NCI-H2081 (cell line): ENCODE results near the gene DAPK2.

ENCODE experiments used
- DNase-seq, 2 experiments: peaks; one replicate each; lab custom pipeline; 2025; lab: John Stamatoyannopoulos, UW

Gene DAPK2

DNA sequence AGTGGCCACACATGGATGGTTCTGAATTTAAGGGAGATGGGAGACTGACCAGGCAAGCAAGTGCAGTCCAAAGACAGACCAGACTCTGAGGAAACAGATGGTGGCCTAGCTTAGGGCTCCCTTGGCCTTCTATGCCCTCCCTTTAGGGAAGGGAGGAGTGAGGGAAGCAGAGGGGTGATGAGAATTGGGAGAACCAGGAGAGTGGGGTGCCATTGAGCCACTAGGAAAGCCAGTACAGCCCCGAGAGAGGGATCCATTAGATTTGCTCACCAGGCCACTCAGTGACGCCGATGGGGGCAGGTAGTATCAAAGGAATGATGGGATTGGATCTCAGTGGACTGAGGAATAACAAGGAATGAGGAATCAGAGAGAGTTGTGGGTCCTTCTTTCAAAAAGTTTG, 182.1 kb downstream of the DAPK2 start:
- DNase-seq, result no peak

DNA sequence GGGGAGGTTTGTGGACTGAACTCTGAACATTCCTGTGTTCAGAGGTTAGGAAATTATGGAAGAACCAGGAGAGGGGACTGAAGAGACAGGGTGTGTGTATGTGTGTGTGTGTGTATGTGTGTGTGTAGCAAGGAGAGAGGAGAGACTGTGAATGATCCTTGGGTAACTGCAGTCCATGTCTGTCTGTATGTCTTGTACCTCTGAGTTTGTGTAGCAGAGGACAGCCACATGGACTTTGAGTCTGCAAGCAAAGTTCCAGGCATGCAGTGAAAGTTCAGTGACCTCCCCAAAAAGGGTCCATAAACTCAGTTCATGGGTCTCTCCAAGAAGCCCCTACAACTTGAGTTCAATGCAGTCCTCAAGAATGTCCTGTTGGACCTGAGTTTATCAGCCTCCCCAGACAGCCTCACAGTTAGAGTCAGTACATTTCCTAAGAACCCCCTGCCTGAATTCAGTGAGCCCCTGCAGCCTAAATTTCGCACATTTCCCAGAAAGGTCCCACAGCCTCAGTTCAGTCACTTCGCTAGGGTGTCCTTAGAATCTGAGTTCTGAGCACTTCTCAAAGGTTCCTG, 184.3 kb downstream of the DAPK2 start:
- no peak for DNase-seq

DNA sequence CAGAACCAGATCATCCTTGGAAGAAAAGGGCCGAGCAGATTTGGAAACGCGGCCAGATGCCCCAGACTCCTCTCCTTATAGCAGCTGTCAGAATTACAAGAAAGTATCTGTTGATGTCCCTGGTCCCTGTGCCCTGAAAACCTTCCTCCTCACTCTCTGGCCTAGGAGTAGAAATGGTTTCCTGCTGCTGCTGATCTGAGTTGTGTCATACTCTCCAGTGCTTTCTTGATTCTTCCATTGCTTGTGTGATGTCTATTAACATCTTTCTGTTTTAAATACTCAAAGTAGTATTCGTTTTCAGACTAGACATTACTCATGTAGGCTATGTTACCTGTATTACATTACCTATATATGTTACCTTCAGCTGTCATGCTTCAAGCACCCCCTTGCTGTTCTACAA, 185.7 kb downstream of the DAPK2 start:
- DNase-seq, result no peak

DNA sequence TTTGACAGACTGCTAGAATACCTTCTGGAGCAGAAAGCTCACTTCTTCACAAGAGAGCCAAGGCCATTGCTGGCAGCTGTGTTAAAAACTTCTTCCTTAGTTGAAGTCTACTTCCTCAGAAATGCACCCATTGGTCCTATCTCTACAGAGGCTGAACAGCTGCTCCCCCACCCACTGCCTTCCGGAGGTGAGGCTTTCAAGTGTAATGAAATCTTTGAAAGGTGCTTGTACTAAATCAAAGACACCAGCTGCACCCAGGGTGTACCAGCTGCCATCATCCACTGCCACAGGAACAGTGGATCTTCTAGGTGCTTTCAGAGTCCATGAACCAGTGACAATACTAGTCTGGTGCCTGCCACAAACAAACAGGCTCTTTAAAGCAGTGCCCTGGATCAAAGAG, 186.1 kb downstream of the DAPK2 start:
- no peak for DNase-seq

DNA sequence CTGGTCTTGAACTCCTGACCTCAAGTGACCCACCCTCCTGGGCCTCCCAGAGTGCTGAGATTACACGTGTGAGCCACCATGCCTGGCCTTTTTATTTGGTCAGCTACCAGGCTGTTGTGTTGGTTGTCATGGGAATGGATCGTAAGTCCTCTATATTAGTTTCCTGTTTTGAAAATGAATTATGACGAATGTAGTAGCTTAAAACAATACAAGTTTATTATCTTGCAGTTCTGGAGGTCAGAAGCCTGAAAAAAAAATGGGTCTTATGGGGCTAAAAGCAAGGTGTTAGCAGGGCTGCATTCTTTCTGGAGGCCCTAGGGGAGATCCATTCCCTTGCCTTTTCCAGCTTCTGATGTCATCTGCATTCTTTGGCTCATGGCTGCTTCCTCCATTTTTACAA, 187.4 kb downstream of the DAPK2 start:
- DNase-seq, result no peak

DNA sequence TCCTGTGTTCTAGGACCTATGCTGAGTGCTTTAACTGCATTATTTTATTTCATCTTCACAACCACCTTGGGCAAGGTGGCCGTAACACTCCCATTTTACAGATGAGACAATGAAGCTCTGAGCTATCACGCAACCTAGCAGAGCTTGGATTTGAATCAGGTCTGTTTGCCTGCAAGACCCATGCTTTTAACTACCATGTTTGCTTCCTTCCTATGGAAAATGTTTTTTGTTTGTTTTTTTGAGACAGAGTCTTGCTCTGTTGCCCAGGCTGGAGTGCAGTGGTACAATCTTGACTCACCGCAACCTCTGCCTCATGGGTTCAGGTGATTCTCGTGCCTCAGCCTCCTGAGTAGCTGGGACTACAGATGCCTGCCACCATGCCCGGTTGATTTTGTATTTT, 187.8 kb downstream of the DAPK2 start:
- no peak for DNase-seq

DNA sequence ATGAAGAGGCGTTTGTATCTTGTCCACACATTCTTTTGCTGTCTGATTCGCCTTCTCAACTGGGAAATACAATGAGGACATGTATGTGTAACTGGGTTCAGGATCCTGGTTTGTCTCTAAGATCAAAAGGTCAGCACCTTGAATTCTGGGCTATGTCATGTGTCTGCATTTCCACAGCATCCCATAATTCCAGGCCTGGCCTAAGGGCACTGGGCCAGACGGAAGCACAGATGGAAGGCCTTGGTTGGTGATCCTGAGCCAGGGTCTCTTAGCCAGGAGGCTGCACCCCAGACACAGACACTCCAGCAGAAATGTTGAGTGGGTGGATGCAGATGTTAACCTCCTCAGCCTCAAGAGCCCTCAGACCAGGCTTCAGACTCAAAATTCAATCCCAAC, 188.8 kb downstream of the DAPK2 start:
- DNase-seq, result no peak
